ENCODE data around the gene RSRC1. TPM values are rescaled to one million over a fixed set of nuclear protein-coding genes. Genes with fewer than 3 reads are reported as not detected.

The RSRC1 gene
- total and polyA plus RNA-seq, 2 of the 13 experiments (the other 11 are each of a cell fraction or from before 2014, with no cell fraction given) = 4.9 to 63.0 TPM

DNA sequence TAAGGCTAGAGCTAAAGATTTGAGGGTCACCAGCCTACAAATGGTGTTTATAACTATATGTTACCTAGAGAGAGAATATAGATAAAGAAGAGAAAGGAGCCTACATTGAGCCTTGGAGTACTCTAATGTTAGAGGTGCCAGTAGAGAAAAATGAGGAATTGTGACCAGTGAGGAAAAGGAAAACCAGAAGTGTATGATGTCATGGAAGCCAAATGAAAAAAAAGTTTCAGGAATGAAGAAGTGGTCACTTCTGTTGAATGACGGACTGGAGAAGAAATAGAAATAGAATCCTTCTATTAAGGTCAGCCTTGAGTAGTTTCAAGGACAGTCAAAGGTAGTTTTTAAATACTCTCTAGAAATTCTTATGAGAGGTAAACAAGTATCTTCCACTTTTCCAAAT, 409.9 kb downstream of the RSRC1 start:
- in situ Hi-C loops (cut with HindIII; ENCODE audit: extremely low pct_ligation_motif_present, low pct_unique_long_range_greater_than_20kb) (no loop called here), intact Hi-C loops (cut with micrococcal nuclease; ENCODE audit: unreplicated experiment) (no loop called here)
- Histone ChIP-seq H3K4me1 (ENCODE audit: insufficient read depth, low read length) (no peaks in the 10 kb centered on the region), H4K20me1 (ENCODE audit: insufficient read depth, low read length) (no peaks in the 10 kb centered on the region), H3K4me2 (ENCODE audit: low read depth, low read length) (no peak overlapping the region), H3K4me3 (replicated peaks in 1 of 3; ENCODE audit: insufficient read depth in 1 of 3, low read depth in 2 of 3, low read length in 3 of 3) (no peak overlapping the region), H3K79me2 (ENCODE audit: insufficient read depth, low read length) (no peaks in the 10 kb centered on the region), H3K36me3 (replicated peaks in 1 of 2; ENCODE audit: control insufficient read depth in 1 of 2, insufficient read depth in 2 of 2, low read length in 2 of 2) (no peaks in the 10 kb centered on the region), H3K27ac (ENCODE audit: extremely low read length, insufficient read depth, low read length) (no peak overlapping the region), H3K9ac (ENCODE audit: insufficient read depth, low read depth, low read length) (no peak overlapping the region), H3K9me3 (ENCODE audit: low read length) (no peaks in the 10 kb centered on the region), H2AFZ (ENCODE audit: low read length) (no peak overlapping the region), H3K27me3 (ENCODE audit: control insufficient read depth in 1 of 2, insufficient read depth in 2 of 2, low read length in 2 of 2) (no peaks in the 10 kb centered on the region)
- DNase-seq (ENCODE audit: low spot score) (no peak), FAIRE-seq (no peak), ATAC-seq (no peak)
- ChIA-PET POLR2A (no interaction called here), CTCF (ENCODE audit: low intra/inter-chr PET ratio, low total read pairs) (no interaction called here)
- peak; percentile 50; the same call in 1 of the 2 replicates for TF ChIP-seq ATF7 (IDR thresholded peaks at IDR 0.05)
- no peak for TF ChIP-seq ATF7 (CRISPR knock-in tag; IDR thresholded peaks at IDR 0.05)
- TF ChIP-seq, protein P1, sequence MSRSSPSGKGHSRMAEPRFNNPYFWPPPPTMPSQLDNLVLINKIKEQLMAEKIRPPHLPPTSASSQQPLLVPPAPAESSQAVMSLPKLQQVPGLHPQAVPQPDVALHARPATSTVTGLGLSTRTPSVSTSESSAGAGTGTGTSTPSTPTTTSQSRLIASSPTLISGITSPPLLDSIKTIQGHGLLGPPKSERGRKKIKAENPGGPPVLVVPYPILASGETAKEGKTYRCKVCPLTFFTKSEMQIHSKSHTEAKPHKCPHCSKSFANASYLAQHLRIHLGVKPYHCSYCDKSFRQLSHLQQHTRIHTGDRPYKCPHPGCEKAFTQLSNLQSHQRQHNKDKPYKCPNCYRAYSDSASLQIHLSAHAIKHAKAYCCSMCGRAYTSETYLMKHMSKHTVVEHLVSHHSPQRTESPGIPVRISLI (CRISPR knock-in tag; IDR thresholded peaks at IDR 0.05; ENCODE audit: borderline replicate concordance) = no peak
- TF ChIP-seq KAT2B (IDR thresholded peaks at IDR 0.05; ENCODE audit: borderline replicate concordance, low read depth, low read length) = no peak
- no TSS peak for BruUV-seq (replicated peaks)
- 100% methylated on average over 1 of the region's 1 CpG for WGBS (ENCODE audit: low lambda C conversion rate)

DNA sequence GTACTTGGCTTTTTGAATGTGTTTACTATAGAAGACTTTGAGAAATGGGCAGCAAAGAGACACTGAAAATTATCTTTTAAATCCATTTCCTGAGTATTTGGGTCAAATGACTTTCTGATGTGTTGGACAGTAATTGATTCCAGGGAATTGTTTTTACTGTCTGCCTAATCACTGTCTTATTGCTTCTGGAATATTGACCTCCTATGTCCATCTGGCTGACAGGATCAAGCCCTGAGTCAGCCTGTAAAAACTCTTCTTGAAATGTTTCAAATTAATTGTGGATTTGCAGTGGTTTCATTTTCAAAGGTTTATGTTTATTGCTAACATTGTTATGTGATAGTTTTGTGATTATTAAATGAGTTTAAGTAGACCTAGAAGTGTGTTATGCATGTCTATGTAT, 410.5 kb downstream of the RSRC1 start:
- H3K4me2 ChIP-seq (ENCODE audit: low read depth, low read length) = no peak overlapping the region
- no peaks in the 10 kb centered on the region for H3K27me3 ChIP-seq (ENCODE audit: control insufficient read depth in 1 of 2, insufficient read depth in 2 of 2, low read length in 2 of 2)
- no peaks in the 10 kb centered on the region for H4K20me1 ChIP-seq (ENCODE audit: insufficient read depth, low read length)
- POLR2A ChIA-PET = no interaction called here
- CTCF ChIA-PET (ENCODE audit: low intra/inter-chr PET ratio, low total read pairs) = no interaction called here
- no peaks in the 10 kb centered on the region for H3K36me3 ChIP-seq (replicated peaks in 1 of 2; ENCODE audit: control insufficient read depth in 1 of 2, insufficient read depth in 2 of 2, low read length in 2 of 2)
- H2AFZ ChIP-seq (ENCODE audit: low read length) = no peak overlapping the region
- no peak for FAIRE-seq
- no peak overlapping the region for H3K9ac ChIP-seq (ENCODE audit: insufficient read depth, low read depth, low read length)
- DNase-seq (ENCODE audit: low spot score) = no peak
- no TSS peak for BruUV-seq (replicated peaks)
- ATAC-seq = no peak
- H3K27ac ChIP-seq (ENCODE audit: extremely low read length, insufficient read depth, low read length) = no peak overlapping the region
- in situ Hi-C loops (cut with HindIII; ENCODE audit: extremely low pct_ligation_motif_present, low pct_unique_long_range_greater_than_20kb) (no loop called here), intact Hi-C loops (cut with micrococcal nuclease; ENCODE audit: unreplicated experiment) (no loop called here)
- no peaks in the 10 kb centered on the region for H3K4me1 ChIP-seq (ENCODE audit: insufficient read depth, low read length)
- H3K9me3 ChIP-seq (ENCODE audit: low read length) = no peaks in the 10 kb centered on the region
- H3K4me3 ChIP-seq (replicated peaks in 1 of 3; ENCODE audit: insufficient read depth in 1 of 3, low read depth in 2 of 3, low read length in 3 of 3) = no peak overlapping the region
- no peaks in the 10 kb centered on the region for H3K79me2 ChIP-seq (ENCODE audit: insufficient read depth, low read length)
- TF ChIP-seq GABPA (IDR thresholded peaks at IDR 0.05; ENCODE audit: low read depth, low read length) = no peak
- TF ChIP-seq GABPA (CRISPR knock-in tag; IDR thresholded peaks at IDR 0.05; ENCODE audit: low read depth) = no peak
- no peak for TF ChIP-seq ZNF589 (CRISPR knock-in tag; conservative IDR thresholded peaks at IDR 0.05)
- no peak for TF ChIP-seq RFXAP (CRISPR knock-in tag; IDR thresholded peaks at IDR 0.05; ENCODE audit: borderline replicate concordance)
- no peak for TF ChIP-seq BRCA1 (CRISPR knock-in tag; IDR thresholded peaks at IDR 0.05)
- no peak for TF ChIP-seq ZNF672 (CRISPR knock-in tag; IDR thresholded peaks at IDR 0.05)
- TF ChIP-seq ZNF235 (CRISPR knock-in tag; IDR thresholded peaks at IDR 0.05; ENCODE audit: borderline replicate concordance) = no peak
- TF ChIP-seq, protein P2, sequence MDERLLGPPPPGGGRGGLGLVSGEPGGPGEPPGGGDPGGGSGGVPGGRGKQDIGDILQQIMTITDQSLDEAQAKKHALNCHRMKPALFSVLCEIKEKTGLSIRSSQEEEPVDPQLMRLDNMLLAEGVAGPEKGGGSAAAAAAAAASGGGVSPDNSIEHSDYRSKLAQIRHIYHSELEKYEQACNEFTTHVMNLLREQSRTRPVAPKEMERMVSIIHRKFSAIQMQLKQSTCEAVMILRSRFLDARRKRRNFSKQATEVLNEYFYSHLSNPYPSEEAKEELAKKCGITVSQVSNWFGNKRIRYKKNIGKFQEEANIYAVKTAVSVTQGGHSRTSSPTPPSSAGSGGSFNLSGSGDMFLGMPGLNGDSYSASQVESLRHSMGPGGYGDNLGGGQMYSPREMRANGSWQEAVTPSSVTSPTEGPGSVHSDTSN (CRISPR knock-in tag; IDR thresholded peaks at IDR 0.05) = no peak
- TF ChIP-seq, protein P3, sequence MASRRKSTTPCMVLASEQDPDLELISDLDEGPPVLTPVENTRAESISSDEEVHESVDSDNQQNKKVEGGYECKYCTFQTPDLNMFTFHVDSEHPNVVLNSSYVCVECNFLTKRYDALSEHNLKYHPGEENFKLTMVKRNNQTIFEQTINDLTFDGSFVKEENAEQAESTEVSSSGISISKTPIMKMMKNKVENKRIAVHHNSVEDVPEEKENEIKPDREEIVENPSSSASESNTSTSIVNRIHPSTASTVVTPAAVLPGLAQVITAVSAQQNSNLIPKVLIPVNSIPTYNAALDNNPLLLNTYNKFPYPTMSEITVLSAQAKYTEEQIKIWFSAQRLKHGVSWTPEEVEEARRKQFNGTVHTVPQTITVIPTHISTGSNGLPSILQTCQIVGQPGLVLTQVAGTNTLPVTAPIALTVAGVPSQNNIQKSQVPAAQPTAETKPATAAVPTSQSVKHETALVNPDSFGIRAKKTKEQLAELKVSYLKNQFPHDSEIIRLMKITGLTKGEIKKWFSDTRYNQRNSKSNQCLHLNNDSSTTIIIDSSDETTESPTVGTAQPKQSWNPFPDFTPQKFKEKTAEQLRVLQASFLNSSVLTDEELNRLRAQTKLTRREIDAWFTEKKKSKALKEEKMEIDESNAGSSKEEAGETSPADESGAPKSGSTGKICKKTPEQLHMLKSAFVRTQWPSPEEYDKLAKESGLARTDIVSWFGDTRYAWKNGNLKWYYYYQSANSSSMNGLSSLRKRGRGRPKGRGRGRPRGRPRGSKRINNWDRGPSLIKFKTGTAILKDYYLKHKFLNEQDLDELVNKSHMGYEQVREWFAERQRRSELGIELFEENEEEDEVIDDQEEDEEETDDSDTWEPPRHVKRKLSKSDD (CRISPR knock-in tag; IDR thresholded peaks at IDR 0.05; ENCODE audit: low read depth) = no peak
- no peak for TF ChIP-seq FOXK1 (CRISPR knock-in tag; IDR thresholded peaks at IDR 0.05; ENCODE audit: borderline replicate concordance, low read depth)
- TF ChIP-seq GLI4 (CRISPR knock-in tag; IDR thresholded peaks at IDR 0.05; ENCODE audit: borderline replicate concordance) = no peak
- no peak for TF ChIP-seq SAP130 (CRISPR knock-in tag; IDR thresholded peaks at IDR 0.05; ENCODE audit: low read depth)
- TF ChIP-seq SKI (IDR thresholded peaks at IDR 0.05; ENCODE audit: partially characterized antibody) = no peak

Measured in HepG2 (cell line).